ENCODE results near the gene NTSR2. TPM values are rescaled to one million over a fixed set of nuclear protein-coding genes. Genes with fewer than 3 reads are reported as not detected.
"Not testable (repeated sequence)": the region's sequence is repeated elsewhere in the genome, so short reads cannot be mapped to it uniquely, and the experiment has no call there.

Gene NTSR2
- total RNA-seq, 1 donor from 2014 or later: not detected

DNA sequence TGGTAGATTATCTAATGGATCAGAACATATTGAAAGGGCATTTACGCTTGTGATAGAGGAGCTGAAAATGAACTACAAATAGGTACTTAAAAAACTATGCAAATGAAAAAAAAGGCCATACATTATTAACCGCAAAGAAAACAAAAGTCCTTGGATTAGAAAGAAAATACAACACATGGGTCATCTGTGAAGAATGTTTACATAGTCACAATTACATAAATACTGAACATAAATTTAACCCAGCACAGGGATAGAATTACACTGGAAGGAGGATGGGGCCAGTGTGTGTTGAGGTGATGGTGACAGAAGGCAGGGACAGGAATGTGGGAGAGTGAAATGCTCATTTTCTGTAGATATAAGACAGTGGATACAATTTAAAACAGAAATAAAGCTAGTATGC lies 6.6 kb downstream of the NTSR2 start:
- TF ChIP-seq, protein P1, sequence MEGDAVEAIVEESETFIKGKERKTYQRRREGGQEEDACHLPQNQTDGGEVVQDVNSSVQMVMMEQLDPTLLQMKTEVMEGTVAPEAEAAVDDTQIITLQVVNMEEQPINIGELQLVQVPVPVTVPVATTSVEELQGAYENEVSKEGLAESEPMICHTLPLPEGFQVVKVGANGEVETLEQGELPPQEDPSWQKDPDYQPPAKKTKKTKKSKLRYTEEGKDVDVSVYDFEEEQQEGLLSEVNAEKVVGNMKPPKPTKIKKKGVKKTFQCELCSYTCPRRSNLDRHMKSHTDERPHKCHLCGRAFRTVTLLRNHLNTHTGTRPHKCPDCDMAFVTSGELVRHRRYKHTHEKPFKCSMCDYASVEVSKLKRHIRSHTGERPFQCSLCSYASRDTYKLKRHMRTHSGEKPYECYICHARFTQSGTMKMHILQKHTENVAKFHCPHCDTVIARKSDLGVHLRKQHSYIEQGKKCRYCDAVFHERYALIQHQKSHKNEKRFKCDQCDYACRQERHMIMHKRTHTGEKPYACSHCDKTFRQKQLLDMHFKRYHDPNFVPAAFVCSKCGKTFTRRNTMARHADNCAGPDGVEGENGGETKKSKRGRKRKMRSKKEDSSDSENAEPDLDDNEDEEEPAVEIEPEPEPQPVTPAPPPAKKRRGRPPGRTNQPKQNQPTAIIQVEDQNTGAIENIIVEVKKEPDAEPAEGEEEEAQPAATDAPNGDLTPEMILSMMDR (IDR thresholded peaks at IDR 0.05): no peak
- H3K36me3 Mint-ChIP-seq (ENCODE audit: low read depth): no peaks in the 10 kb centered on the region
- intact Hi-C loops (cut with micrococcal nuclease): no loop called here
- H3K9me3 Mint-ChIP-seq: peaks cover 8% of the 10 kb centered on the region
- POLR2A ChIA-PET: no interaction called here
- DNase-seq (no peak), ATAC-seq (ENCODE audit: low read depth) (no peak)
- peaks cover 26% of the 10 kb centered on the region for H3K27me3 Mint-ChIP-seq
- CTCF ChIA-PET: no interaction called here
- H3K27ac Mint-ChIP-seq: no peak overlapping the region
- H3K4me1 Mint-ChIP-seq: no peaks in the 10 kb centered on the region
- H3K4me3 Mint-ChIP-seq: no peak overlapping the region

DNA sequence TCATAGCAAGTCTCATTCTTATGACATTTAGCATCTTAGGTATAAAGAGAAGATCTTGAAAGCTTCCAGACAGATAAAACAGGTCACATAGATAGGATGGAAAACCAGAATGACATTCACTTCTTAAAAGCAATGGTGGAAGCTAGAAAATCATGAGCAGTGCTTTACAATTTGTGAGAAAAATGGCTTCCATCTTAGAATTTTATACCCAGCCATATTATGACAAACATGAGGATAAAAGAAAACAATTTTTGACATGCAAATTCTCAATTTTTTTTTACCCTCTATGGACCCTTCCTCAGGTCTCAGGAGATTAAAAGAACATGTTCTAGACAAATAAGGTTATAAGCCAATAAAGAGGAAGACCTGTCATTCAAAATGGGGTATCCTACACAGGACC lies 7.1 kb downstream of the NTSR2 start:
- ATAC-seq (ENCODE audit: low read depth) (no peak), DNase-seq (no peak)
- H3K9me3 Mint-ChIP-seq: peaks cover 8% of the 10 kb centered on the region
- TF ChIP-seq, protein P1 (IDR thresholded peaks at IDR 0.05): no peak
- ChIA-PET CTCF (no interaction called here), POLR2A (no interaction called here)
- H3K4me1 Mint-ChIP-seq: no peaks in the 10 kb centered on the region
- intact Hi-C loops (cut with micrococcal nuclease): no loop called here
- H3K27ac Mint-ChIP-seq: no peak overlapping the region
- H3K27me3 Mint-ChIP-seq: peaks cover 27% of the 10 kb centered on the region
- no peak overlapping the region for H3K4me3 Mint-ChIP-seq
- H3K36me3 Mint-ChIP-seq (ENCODE audit: low read depth): no peaks in the 10 kb centered on the region

DNA sequence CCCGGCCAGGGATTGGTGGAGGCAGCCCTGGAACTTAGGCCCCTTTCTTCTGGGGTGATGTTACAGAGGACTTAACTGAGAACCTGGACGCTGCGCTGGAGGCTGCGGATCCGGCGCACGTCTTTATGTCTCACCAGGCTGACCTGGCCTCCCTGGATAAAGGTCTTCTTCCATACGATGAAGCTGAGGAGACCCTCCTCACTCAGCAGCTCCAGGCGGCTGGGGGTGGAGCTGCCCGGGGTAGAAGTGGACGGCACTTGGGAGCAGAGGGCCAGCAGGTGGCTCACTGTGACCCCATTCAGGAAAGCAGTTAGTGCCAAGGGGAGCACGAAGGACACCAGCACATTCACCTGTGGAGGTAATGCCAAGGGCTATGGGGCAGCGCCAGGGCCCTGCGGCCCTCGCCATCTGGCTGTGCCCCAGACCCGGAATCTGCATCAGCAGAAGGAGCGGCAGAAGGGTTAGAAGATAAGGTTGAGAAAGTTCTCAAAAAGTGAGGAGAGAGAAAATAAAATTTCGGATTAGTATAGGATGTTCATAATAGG lies 8.0 kb downstream of the NTSR2 start:
- POLR2A ChIA-PET: no interaction called here

DNA sequence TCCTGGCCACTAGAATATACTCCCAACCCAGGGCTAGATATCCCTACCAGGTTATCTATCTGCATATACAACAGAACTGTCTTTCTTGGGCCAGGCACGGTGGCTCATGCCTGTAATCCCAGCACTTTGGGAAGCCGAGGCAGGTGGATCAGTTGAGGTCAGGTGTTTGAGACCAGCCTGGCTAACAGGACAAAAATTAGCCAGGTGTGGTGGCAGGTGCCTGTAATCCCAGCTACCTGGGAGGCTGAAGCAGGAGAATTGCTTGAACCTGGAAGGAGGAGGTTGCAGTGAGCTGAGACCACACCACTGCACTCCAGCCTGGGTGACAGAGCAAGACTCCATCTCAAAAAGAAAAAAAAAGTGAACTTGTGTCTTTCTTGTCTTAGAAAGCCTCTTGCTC lies 9.6 kb downstream of the NTSR2 start:
- H3K27ac Mint-ChIP-seq; H3K4me1 Mint-ChIP-seq; H3K4me3 Mint-ChIP-seq; POLR2A ChIA-PET; H3K9me3 Mint-ChIP-seq; H3K36me3 Mint-ChIP-seq (ENCODE audit: low read depth); CTCF ChIA-PET; intact Hi-C loops (cut with micrococcal nuclease); DNase-seq; ATAC-seq (ENCODE audit: low read depth): not testable (repeated sequence)
- H3K27me3 Mint-ChIP-seq: peaks cover 23% of the 10 kb centered on the region

More for the DNA sequence above, 8.0 kb downstream of the NTSR2 start:
- TF ChIP-seq, protein P1 (IDR thresholded peaks at IDR 0.05): no peak
- CTCF ChIA-PET: no interaction called here
- H3K4me1 Mint-ChIP-seq: no peaks in the 10 kb centered on the region
- no peaks in the 10 kb centered on the region for H3K36me3 Mint-ChIP-seq (ENCODE audit: low read depth)
- H3K9me3 Mint-ChIP-seq: peaks cover 8% of the 10 kb centered on the region
- no peak overlapping the region for H3K4me3 Mint-ChIP-seq
- H3K27me3 Mint-ChIP-seq: peaks cover 23% of the 10 kb centered on the region
- no peak overlapping the region for H3K27ac Mint-ChIP-seq
- intact Hi-C loops (cut with micrococcal nuclease): no loop called here
- DNase-seq: no peak
- no peak for ATAC-seq (ENCODE audit: low read depth)

DNA sequence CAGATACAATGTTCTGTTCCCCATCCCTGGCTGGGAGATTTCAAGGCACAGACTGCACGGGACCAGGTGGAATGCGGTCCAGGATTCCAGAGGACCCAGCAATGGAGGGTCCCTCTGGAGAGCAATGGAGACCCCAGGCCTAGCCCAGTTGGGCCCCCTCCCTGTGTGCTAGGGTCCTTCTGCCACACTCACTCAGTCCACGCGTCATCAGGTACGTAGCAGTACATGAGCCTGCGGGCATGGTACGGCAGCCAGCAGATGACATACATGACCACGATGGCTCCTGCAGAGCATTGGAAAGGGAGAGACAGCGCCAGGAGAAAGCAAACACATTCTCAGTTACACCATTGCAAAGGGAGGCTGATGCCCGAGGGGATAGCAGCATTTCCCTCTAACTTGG lies 10.1 kb downstream of the NTSR2 start:
- H3K9me3 Mint-ChIP-seq: peaks cover 8% of the 10 kb centered on the region
- DNase-seq (no peak), ATAC-seq (ENCODE audit: low read depth) (no peak)
- CTCF ChIA-PET: no interaction called here
- intact Hi-C loops (cut with micrococcal nuclease): no loop called here
- no peak overlapping the region for H3K4me3 Mint-ChIP-seq
- POLR2A ChIA-PET: no interaction called here
- peaks cover 23% of the 10 kb centered on the region for H3K27me3 Mint-ChIP-seq
- H3K36me3 Mint-ChIP-seq (ENCODE audit: low read depth): no peaks in the 10 kb centered on the region
- H3K4me1 Mint-ChIP-seq: no peaks in the 10 kb centered on the region
- no peak overlapping the region for H3K27ac Mint-ChIP-seq
- TF ChIP-seq, protein P1 (IDR thresholded peaks at IDR 0.05): no peak

DNA sequence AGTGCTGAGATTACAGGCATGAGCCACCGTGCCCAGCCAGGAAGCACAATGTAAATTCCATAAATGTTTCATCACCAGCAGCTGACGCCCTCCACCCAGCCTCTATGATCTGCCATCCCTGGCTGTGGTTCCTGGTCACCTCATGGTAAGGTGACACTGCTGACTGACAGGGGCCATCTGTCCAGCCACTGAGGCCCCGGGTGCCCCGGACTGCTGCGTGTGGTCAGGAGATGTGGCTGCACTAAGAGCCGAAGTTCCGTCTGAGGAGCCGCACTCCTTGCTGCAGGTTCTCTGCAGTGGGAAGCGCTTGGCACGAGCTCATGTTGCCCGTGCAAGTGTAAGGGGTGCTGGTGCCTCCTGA lies 10.9 kb downstream of the NTSR2 start:
- POLR2A ChIA-PET: no interaction called here
- Mint-ChIP-seq H3K9me3 (peaks cover 8% of the 10 kb centered on the region), H3K27ac (no peak overlapping the region), H3K27me3 (peaks cover 20% of the 10 kb centered on the region), H3K4me3 (no peak overlapping the region), H3K36me3 (ENCODE audit: low read depth) (no peaks in the 10 kb centered on the region), H3K4me1 (no peaks in the 10 kb centered on the region)
- TF ChIP-seq, protein P1 (IDR thresholded peaks at IDR 0.05): no peak
- intact Hi-C loops (cut with micrococcal nuclease): no loop called here
- CTCF ChIA-PET: no interaction called here
- ATAC-seq (ENCODE audit: low read depth): no peak
- no peak for DNase-seq

All from activated B cell treated with CpG ODN at 0.5 μM for 24 hours (primary cell).